KMS-11 (cell line): Measurements from ENCODE around the gene VWC2L.

ENCODE experiments used
- H2AFZ ChIP-seq: fragments of 200-600 bp; sonication (generic); 2 replicates; pipeline ENCODE4 v1.6.1; 2016; ENCODE audit warnings: antibody characterized with exemption, mixed run types, low read depth
- H3K27ac ChIP-seq: fragments of 200-600 bp; sonication (generic); 2 replicates; pipeline ENCODE4 v1.6.1; 2016; ENCODE audit warnings: mild to moderate bottlenecking, mixed run types
- H3K27me3 ChIP-seq: fragments of 200-600 bp; sonication (generic); 2 replicates; pipeline ENCODE4 v1.6.1; 2017; ENCODE audit warnings: mild to moderate bottlenecking, low read depth, mixed run types, moderate library complexity; ENCODE audit not compliant: insufficient read depth
- H3K36me3 ChIP-seq: fragments of 200-600 bp; sonication (generic); 2 replicates; pipeline ENCODE4 v1.6.1; 2017; ENCODE audit warnings: mild to moderate bottlenecking, mixed run types; ENCODE audit not compliant: insufficient read depth
- H3K4me1 ChIP-seq: fragments of 200-600 bp; sonication (generic); 2 replicates; pipeline ENCODE4 v1.6.1; 2016; ENCODE audit warnings: mild to moderate bottlenecking, low read depth, mixed run types; ENCODE audit not compliant: poor library complexity, severe bottlenecking
- H3K4me2 ChIP-seq: fragments of 200-600 bp; sonication (generic); 2 replicates; pipeline ENCODE4 v1.7.0; 2016; ENCODE audit warnings: mild to moderate bottlenecking, mixed run types
- H3K4me3 ChIP-seq: fragments of 200-600 bp; sonication (generic); IDR thresholded peaks from 2 replicates; pipeline ENCODE4 v1.6.1; 2017; ENCODE audit warnings: low read depth, low read length, mixed read lengths; ENCODE audit not compliant: insufficient read depth
- H3K79me2 ChIP-seq: fragments of 200-600 bp; sonication (generic); 2 replicates; pipeline ENCODE4 v1.6.1; 2016; ENCODE audit warnings: low read depth, mixed run types; ENCODE audit not compliant: insufficient read depth
- H3K9ac ChIP-seq: fragments of 200-600 bp; sonication (generic); 2 replicates; pipeline ENCODE4 v1.6.1; 2016; ENCODE audit warnings: mild to moderate bottlenecking, mixed run types
- H4K20me1 ChIP-seq: fragments of 200-600 bp; sonication (generic); 2 replicates; pipeline ENCODE4 v1.6.1; 2016; ENCODE audit warnings: mild to moderate bottlenecking, mixed run types; ENCODE audit not compliant: insufficient read depth
- CTCF ChIP-seq: fragments of 200-600 bp; sonication (generic); conservative IDR thresholded peaks from 2 replicates; pipeline ENCODE4 v1.6.1; 2017; ENCODE audit warnings: low read depth, mild to moderate bottlenecking, antibody characterized with exemption, low read length, moderate library complexity, mixed read lengths

The VWC2L gene

DNA sequence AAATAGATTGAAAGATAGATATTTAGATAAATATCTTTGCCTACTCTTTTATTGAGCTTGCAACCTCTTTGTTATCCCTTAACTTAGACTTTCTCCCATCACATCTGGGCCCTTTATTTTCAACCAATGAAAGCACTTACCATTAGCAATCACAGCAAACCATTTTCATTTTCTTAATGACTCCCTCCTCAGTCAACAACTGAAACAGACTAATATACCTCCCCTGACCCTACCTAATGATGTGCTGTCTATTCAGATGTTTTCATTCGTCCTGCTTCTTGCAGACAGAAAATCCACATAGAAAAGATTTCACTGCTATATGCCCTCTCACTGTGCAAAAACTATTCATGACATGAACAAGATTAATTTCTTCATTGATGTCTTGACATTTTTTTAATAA, 154.4 kb downstream of the VWC2L start:
- Histone ChIP-seq H3K4me1 (no peaks in the 10 kb centered on the region), H2AFZ (no peak overlapping the region), H3K4me3 (no peak overlapping the region), H3K9ac (no peak overlapping the region), H3K27ac (no peak overlapping the region), H3K79me2 (no peaks in the 10 kb centered on the region), H3K36me3 (no peaks in the 10 kb centered on the region), H3K27me3 (no peaks in the 10 kb centered on the region), H3K4me2 (no peak overlapping the region), H4K20me1 (no peaks in the 10 kb centered on the region)
- TF ChIP-seq CTCF, result no peak

DNA sequence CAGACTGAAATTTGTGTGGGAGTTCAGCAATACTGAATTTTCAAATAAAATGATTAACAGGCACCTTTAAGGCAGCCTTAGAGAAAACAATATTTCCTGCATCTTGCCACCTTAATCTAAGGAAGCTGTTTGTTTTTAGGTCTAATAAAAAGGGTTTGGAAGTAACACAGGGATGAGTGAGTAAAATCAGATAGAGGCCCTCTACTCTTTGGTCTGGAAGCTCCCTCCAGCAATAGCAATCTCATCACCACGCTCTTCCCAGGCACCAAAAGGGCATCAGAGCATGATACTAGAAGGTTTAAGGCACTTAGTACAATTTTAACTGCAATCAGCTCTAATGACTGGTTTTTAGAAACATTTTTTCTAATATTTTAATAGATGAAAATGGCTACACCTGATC, 155.6 kb downstream of the VWC2L start:
- H2AFZ ChIP-seq, result no peak overlapping the region
- H3K9ac ChIP-seq, result no peak overlapping the region
- H3K27me3 ChIP-seq, result no peaks in the 10 kb centered on the region
- H3K4me3 ChIP-seq, result no peak overlapping the region
- H3K4me1 ChIP-seq, result no peaks in the 10 kb centered on the region
- H3K79me2 ChIP-seq, result no peaks in the 10 kb centered on the region
- no peak overlapping the region for H3K27ac ChIP-seq
- no peak overlapping the region for H3K4me2 ChIP-seq
- no peaks in the 10 kb centered on the region for H3K36me3 ChIP-seq
- no peaks in the 10 kb centered on the region for H4K20me1 ChIP-seq
- TF ChIP-seq CTCF, result no peak

DNA sequence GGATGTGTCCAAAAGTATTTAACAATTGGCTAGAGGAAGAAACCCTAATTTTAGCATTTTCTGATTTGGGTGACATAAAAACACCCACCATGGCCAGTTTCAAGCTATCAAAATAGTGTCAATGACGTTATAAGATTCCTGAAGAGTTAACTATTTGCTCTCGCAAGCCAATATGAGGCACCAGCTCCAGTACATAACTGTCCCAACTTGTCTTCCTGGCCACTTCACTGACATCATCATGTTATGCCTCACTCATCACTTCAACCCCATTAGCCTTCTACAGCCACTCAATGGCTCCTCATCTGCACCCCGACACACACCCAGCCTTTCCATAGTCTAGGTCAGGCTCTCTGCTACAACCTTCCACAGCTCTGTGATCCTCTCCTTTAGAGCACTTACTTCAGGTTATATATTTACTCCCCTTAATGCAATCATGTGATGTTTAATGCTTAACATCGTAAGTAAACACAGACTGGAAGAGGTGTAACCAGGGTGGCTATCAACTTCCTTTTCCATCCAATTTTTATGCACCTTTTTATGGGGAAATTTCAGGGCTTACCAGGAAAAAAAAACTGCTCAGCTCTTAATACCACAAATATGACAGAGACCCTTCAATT, 158.7 kb downstream of the VWC2L start:
- Histone ChIP-seq H3K27ac (no peak overlapping the region), H3K9ac (no peak overlapping the region), H2AFZ (no peak overlapping the region), H3K79me2 (no peaks in the 10 kb centered on the region), H3K4me2 (no peak overlapping the region), H3K4me1 (no peaks in the 10 kb centered on the region), H3K27me3 (no peaks in the 10 kb centered on the region), H3K4me3 (no peak overlapping the region), H3K36me3 (no peaks in the 10 kb centered on the region), H4K20me1 (no peaks in the 10 kb centered on the region)
- no peak for TF ChIP-seq CTCF

DNA sequence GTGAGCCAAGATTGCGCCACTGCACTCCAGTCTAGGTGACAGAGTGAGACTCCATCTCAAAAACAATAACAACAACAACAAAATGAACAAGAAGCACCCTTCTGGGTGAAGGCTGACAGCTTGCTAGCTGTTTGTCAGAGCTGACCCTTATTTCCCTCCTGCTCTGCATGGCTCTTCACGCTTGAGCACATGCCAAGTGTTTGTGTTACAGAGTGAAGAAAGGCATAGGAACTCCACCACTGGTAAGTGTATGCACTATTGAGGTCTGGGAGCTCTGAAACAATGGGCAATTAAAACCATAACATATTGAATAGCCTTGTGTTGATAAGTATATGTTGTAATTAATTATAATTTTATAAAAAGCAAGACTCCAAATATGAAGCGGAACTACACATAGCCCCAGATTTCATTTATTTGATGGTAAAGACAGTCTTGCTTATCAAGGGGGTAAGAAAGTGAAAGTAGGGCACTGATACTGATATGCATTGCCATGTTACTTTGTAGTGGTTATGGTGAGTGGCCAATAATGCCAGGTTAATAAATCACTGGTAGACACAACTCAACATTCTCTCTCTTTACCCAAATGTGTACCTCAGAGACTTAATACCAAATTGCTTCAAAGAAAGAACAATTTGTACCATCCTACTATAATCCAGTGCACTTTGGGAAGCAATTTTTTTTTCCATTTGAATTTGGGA, 163.4 kb downstream of the VWC2L start:
- no peaks in the 10 kb centered on the region for H3K79me2 ChIP-seq
- no peak overlapping the region for H3K4me2 ChIP-seq
- H3K27me3 ChIP-seq, result no peaks in the 10 kb centered on the region
- H3K9ac ChIP-seq, result no peak overlapping the region
- H2AFZ ChIP-seq, result no peak overlapping the region
- no peaks in the 10 kb centered on the region for H4K20me1 ChIP-seq
- TF ChIP-seq CTCF, result no peak
- no peak overlapping the region for H3K27ac ChIP-seq
- no peak overlapping the region for H3K4me3 ChIP-seq
- H3K4me1 ChIP-seq, result no peaks in the 10 kb centered on the region
- H3K36me3 ChIP-seq, result no peaks in the 10 kb centered on the region
